Stimulated activated CD4-positive, alpha-beta T cell treated with anti-CD3 and anti-CD28 coated beads, Interleukin-1b, Interleukin-23, amount 100 ng/mL, for 1 hour (primary cell): ENCODE data around the gene MSANTD7.
A peak's percentile ranks its signal among the peaks of the same experiment; 100 is the strongest.
"Not testable (repeated sequence)": the region's sequence is repeated elsewhere in the genome, so short reads cannot be mapped to it uniquely, and the experiment has no call there.

Source experiments
- DNase-seq, 2 donors: peaks; one replicate each; pipeline ENCODE4 v3.0.0-alpha.2; 2020; ENCODE audit warnings: low read depth in 2 of 2

MSANTD7 gene, protein sequence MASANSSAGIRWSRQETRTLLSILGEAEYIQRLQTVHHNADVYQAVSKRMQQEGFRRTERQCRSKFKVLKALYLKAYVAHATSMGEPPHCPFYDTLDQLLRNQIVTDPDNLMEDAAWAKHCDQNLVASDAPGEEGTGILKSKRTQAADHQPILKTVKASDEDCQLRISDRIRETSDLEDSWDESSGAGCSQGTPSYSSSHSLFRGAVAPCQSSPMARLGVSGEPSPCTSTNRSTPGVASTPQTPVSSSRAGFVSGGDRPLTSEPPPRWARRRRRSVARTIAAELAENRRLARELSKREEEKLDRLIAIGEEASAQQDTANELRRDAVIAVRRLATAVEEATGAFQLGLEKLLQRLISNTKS

DNA sequence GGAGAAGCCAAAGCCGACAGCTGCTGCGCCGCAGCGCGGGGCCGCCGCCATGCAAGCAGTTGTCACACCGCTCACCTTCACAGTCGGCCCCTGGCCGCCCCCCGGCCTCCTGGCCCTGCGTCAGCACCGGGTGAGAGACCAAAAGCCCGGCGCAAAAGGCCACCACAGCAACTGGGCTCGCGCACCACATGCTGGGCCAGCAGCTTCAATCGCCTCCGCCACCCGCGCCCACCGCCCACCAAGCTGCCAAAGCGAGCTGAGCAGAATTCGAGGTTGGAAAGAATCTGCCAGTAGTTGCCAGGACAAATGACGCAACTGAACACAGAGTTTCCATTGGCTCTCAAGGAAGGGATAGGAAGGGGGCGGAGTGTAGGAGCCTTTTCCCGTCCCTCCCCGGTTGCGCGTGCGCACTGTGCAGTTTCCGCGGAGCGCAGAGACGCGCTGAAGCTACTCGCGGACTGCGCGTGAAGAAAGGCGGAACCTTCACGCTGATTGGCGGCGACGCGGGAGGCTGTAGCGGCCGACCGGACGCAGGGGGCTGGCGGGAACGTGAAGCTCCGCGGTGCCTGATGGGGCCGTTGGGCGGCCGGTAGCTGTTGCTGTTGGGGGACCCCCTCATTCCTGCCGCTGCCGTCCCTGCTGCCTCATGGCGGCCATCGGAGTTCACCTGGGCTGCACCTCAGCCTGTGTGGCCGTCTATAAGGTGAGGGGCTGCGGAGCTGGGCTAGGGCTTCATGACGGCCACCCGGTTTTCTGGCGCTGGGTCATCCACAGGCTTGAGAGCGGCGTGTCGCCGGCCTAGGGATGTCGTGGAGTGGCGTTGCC, at the start of gene MSANTD7, which contains the start of the genes CDNF and HSPA14:
MSANTD7 (plus strand) TSS at position 550 of the 825 bp plus-strand sequence. CDS start 3,979 bp downstream, outside the sequence.
CDNF (minus strand) TSS at position 281 of the 825 bp plus-strand sequence; CDS start at position 190, 91 bp downstream.
HSPA14 (plus strand) TSS at position 550 of the 825 bp plus-strand sequence; CDS start at position 647, 97 bp downstream.
- peak; percentile 98 for DNase-seq

DNA sequence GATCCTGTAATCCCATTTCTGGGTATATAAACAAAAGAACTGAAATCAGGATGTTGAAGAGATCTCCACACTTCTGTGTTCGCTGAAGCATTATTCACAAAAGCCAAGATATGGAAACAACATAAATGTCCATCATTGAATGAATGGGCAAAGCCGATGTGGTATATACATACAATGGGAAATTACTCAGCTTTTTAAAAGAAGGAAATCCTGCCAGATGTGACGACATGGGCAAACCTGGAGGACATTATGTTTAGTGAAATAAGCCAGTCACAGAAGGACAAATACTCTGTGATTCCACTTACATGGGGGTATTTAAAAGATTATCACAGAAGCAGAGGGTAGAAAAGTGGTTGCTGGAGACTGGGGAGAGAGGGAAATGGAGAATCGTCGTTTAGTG, 39.5 kb upstream of the MSANTD7 start:
- no peak for DNase-seq

DNA sequence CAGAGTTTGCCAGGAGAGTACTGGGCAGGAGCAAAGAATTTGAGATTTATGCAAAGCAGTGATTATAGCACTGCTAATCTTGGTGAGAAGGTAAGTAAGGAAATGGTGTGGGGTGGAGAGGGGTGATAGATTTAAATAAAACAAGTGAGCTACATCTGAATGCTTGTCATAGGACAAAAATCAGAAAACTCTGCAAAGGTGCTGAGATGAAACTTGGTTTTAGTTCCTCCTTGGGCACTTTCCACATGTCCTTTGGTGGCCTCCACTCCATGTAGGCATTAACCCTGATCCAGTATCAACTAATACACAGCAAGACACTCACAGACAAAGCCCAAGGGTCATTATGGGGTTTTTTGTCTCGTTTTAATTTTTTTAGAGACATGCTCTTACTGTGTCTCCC, 37.7 kb upstream of the MSANTD7 start:
- no peak for DNase-seq

DNA sequence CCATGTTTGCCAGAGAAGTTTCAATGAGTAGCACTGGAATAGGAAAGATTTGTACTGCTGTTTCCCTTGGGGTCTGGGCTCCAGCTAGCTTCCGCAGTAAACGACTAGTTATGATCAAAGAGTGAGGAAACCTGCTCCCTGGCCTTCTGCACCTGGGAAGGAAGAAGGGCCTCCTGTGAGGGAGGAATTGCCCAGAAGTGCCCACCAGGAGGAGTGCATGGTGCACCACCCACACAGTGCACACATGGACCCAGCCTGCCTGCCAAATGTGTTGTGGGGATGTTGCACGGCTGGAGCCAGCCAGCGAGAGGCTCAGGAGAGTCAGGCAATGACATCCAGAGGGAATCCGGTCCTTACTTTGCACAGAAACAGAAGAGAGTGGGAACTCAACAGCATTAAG, 36.4 kb upstream of the MSANTD7 start:
- no peak for DNase-seq

DNA sequence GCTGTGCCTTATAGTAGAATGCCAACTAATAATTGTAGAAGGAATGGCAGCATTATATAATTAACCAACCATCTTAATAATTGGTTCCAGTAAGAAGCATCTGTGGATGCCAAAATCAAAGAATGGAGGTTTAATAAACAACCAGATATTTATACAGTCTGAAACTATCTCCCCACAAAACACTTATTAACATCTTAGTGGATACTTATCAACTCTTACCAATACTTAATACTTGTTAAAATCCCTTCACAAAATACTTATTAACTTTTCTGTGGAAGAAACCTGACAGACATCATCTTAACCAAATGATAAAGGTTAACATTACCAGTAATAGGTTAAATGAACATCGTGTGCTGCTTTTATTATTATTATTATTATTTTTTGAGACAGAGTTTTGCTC, 34.3 kb upstream of the MSANTD7 start:
- no peak for DNase-seq

DNA sequence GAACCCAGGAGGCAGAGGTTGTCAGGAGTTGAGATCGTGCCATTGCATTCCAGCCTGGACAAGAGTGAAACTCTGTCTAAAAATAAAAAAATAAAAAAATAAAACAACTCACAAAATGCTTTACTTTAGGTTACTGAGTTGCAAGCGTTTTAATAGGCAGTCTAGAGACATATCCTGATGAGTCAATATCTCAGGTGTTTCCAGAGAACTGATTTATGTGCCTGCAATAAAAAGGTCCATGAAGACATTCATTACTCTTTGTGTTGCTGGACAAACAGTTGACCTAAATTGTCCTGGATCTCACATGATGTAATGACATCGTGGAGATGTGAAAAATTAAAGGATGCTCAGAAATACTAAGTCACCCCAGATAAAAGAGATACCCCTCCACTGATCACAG, 31.8 kb upstream of the MSANTD7 start:
- no peak for DNase-seq

DNA sequence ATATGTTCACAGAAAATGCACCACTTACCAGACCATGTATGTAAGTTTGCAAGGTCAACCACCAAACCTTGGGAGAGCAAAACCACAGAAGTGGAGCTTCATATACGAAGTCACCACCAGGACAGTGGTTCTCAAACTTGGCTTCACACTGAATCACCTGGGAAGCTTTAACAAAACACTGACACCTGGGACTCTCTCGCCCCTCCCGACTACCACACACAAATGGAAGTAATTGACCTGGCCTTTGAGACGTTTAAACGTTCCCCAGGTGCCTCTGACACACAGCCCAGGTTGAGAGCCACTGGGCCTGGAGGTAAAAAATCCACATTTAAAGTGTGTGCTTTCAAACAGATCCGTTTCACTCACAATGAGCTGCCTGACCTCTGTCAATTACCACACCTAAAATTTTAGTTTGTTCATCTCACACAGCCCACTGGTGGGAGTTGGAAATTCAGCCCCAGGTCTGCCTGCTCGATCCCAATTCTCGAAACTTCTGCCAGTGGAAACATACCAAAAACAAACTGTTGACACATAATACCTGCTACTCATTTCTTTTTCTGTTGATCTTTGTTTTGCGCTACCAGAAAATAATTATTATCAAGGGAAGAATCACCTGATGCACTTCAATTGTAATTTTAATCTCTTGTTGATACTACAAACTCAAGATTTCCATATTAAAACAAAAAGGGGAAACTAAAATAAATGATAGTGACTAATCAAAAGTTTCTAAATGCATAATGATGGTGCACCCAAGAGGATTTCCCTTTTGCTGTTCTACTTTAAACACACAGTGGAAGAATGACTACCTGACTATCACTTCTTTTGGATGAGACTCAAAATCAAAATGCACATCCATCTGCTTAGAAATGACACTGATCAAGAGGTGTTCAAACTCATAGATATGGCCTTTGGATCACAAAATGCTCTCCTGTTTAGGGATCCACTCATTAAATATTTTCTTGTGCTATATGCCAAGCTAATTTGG, 26.8 kb upstream of the MSANTD7 start:
- no peak for DNase-seq

DNA sequence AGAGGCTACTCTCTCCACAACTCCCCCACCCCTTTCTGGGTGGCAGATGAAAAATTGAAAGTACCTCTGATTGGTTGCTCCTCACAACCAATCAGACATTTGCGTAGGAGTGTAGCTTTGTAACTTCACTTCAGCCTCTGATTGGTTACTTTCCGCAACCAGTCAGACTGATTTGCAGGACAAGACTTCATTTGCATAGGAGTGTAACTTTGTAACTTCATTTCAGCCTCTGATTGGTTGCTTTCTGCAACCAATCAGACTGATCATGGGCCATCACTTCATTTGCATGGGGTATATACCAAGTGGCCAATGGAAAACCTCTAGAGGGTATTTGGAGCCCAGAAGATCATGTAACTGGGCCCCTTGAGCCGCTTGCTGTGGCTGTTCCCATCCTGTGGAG, 25.8 kb upstream of the MSANTD7 start:
- no peak for DNase-seq

DNA sequence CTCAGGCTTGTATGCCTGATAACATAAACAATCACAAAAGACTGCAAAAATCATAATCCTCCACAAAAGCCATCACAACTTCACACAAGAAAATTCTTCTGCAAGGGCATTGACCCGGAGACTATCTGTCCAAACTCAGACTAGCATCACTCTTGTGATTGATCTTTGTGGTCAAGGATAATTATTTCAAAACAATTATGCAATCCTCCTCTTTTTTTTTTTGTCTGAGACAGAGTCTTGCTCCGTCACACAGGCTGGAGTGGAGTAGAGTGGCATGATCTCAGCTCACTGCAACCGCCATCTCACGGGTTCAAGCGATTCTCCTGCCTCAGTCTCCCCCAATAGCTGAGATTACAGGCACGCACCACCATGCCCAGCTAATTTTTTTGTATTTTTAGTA, 22.4 kb upstream of the MSANTD7 start:
- no peak for DNase-seq

DNA sequence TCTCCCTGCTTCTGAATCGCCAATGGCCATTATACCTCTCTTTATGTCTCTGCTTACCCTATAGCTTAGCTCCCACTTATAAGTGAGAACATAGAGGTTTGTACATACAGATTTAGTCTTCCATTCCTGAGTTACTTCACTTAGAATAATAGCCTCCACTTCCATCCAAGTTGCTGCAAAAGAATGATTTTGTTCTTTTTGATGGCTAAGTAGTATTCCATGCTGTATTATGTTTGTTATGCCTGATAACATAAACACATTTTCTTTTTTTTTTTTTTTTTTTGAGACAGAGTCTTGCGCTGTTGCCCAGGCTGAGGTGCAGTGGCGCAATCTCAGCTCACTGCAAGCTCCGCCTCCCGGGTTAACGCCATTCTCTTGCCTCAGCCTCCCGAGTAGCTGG, 21.4 kb upstream of the MSANTD7 start:
- DNase-seq = not testable (repeated sequence)

DNA sequence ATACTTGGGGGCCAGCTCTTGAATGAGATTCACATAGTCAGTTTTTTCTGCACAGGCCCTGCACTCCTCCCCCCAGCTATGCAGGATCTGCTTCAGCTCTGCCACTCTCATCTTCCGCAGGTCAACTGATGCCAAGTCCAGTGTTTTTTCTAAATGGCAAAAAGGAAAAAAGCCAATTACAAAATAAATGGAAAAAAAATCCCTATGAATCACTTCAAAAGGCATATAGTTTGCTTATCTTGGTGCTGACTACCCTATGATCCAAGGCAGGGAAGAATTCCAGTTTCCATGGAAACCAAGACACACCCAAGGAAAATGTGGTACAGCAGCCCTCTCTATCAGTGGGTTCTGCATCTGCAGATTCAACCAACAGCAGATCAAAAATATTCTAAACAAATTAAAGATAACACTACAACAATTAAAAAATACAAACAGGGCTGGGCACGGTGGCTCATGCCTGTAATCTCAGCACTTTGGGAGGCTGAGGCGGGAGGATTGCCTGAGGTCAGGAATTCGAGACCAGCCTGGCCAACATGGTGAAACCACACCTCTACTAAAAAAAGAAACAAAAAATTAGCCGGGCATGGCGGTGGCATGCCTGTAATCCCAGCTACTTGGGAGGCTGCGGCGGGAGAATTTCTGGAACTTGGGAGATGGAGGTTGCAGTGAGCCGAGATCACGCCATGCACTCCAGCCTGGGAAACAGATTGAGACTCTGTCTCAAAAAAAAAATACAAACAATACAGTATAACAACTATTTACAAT, 17.9 kb upstream of the MSANTD7 start:
- DNase-seq = no peak

DNA sequence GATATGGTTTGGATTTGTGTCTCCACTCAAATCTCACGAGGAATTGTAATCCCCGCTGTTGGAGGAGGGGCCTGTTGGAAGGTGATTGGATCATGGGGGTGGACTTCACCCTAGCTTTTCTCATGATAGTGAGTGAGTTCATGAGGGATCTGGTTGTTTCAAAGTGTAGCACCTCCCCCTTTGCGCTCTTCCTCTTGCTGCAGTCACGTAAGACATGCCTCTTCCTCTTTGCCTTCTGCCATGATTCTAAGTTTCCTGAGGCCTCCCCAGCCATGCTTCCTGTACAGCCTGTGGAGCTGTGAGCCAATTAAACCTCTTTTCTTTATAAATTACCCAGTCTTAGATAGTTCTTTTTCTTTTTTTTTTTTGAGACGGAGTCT, 17.3 kb upstream of the MSANTD7 start:
- no peak for DNase-seq

DNA sequence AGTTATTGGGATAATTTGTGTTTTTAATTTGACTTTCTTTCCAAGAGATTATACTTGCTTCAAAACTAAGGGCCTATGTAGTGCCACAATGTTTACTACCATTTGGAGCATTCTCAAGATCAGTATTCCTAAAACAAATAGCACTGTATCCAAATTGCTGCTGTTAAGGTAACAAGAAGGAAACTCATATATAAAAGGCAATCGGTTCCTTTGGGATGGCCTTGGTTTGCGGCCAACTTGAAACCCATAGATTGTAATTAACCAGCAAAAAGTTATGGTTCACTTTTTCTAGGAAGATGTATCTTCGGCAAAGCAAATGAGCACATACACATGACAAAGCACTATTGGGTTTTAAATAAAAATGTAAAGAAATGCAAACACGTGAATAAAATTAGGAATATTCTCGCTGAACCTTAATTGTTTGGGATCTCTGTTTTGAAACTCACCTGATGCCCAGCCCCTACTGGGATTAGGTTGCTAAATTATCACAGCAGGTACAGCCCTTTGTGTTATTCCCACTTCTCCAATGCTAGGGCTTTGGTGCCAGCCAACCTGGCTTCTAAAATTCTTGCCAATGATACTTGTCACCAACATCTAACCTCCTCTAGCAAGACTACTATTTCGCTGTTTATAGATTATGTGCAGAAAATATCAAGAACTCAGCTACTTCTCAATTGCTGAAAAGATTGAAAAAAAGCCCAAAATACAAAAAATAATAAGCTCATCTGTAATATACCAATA, 16.3 kb upstream of the MSANTD7 start:
- DNase-seq = no peak

DNA sequence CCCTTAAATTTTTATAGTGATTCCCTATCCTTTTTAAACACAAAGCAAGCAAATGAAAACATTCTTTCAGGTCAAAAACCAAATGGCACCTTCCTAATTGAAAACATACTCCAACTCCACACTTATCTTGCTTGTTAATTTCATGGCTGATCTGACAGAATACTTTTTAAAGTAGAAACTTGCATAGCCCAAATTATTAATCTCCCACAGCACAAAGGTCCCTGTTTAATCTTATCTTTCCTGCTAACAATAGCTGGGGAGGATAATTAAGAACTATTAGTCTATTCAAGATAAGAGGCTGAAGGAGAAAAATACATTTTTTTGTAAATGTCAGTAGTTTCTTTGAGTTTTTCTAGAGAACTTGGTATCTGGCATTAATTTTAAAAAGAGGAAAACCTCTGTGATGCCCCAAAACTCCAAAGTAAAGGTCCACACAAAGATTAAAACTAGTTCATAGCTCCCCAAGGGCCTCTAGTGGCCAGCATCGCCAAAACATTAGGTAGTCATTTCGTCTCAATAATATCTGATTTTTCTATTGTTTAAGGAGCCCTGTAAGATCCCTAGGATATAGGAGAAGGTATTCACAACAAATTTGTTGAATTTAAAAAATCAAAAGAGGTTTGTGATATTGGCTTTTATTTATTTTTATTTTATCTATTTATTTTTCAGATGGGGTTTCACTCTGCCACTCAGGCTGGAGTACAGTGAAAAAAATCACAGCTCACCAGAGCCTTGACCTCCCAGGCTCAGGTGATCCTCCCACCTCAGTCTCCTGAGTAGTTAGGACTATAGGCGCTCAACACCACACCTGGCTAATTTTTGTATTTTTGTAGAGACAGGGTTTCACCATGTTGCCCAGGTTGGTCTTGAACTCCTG, 15.0 kb upstream of the MSANTD7 start:
- DNase-seq = peak in 1 of 2 donors; percentile 16

DNA sequence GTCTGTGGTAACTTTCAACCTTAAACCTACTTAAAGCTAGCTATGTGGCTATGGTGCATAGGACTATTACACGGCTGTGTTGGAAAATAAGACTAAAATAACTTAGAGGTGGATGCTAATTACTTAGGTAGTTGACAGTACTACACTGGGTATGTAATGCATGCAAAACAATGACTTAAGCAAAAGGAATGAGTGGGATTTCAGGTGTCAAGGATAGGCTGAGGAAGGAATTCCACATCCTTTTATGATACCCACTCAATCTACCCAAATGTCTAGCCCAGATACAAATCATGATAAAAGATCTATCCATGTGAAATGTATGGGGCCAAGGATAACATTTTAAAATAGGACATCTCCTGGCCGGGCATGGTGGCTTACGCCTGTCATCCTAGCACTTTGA, 14.1 kb upstream of the MSANTD7 start:
- no peak for DNase-seq

DNA sequence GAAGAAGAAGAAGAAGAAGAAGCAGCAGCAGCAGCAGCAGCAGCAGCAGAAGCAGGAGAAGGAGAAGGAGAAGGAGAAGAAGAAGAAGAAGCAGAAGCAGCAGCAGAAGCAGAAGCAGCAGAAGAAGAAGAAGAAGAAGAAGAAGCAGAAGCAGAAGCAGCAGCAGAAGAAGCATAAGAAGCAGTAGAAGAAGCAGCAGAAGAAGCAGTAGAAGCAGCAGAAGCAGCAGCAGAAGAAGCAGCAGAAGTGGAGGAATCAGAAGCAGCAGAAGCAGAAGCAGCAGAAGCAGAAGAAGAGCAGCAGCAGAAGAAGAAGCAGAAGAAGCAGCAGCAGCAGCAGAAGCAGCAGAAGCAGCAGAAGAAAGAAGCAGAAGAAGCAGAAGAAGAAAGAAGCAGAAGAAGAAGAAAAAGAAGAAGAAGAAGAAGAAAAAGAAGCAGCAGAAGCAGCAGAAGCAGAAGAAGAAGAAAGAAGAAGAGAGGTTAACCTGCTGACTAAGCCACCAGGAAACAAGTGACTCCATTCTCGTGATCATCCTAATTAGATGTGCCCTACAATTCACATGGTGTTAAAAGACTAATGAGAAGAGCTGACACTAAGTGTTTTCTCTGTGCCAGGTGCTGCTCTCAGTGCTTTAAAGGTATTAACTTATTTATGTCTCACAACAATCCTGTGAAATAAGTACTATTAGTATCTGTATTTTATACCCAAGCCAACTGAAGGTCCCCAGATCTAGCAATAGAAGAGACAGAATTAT, 11.9 kb upstream of the MSANTD7 start:
- DNase-seq = no peak

DNA sequence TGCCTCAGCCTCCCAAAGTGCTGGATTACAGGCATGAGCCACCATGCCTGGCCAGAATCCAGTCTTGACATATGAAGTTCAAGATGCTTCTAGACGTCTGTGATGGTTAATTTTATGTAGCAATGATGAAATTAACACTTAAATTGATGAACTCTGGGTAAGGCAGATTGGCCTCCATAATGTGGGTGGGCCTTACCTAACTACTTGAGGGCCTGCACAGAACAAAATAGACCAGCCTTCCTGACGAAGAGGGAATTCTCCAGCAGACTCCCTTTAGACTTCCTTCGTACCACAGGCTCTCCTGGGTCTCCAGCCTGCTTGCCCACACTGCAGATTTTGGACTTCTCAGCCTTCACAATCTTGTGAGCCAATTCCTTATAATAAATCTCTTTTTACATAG, 5.0 kb upstream of the MSANTD7 start:
- no peak for DNase-seq

DNA sequence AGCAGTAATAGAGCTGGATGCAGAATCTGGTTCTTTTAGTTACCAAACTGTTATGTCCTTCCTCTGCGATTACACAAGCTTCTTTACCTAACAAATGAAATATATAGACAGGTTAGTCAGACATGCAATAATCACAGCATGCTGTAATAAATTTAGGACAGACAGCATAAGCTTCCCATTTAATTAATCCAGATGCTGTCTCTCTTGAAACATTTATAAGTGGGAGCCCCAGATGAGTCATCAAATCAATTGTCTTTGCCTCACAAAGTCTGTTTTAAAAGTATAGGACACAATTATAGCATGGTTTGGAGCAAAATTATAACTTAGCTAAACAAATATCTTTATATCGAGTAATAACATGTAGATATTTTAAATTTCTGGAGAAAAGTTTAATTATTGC, 1.9 kb upstream of the MSANTD7 start:
- DNase-seq = no peak
